Neural cell (in vitro differentiated cells): ENCODE measurements around the gene TSPAN4. TPM values are rescaled to one million over a fixed set of nuclear protein-coding genes. Genes with fewer than 3 reads are reported as not detected.

Experiments
- H2AFZ ChIP-seq: fragments of 200-600, 300-800 bp; sonication (generic), shearing (Covaris generic); 2 replicates; pipeline ENCODE4 v1.6.0; 2014; ENCODE audit warnings: low read depth, mild to moderate bottlenecking, antibody characterized with exemption, low read length, moderate library complexity
- H3F3A ChIP-seq: fragments of 200-600 bp; shearing (Covaris generic); 2 replicates; pipeline ENCODE4 v1.6.1; 2016; ENCODE audit warnings: mild to moderate bottlenecking, moderate library complexity, mixed read lengths, antibody characterized with exemption, low read length; ENCODE audit not compliant: insufficient read depth, poor library complexity, severe bottlenecking
- H3K27ac ChIP-seq: fragments of 200-600, 300-800 bp; sonication (generic), shearing (Covaris generic); 2 replicates; pipeline ENCODE4 v1.5.1; 2014; ENCODE audit warnings: mild to moderate bottlenecking, low read length, moderate library complexity
- H3K27me3 ChIP-seq: fragments of 300-800, 200-600 bp; sonication (generic), shearing (Covaris generic); 2 replicates; pipeline ENCODE4 v1.6.0; 2014; ENCODE audit warnings: mild to moderate bottlenecking, low read depth, low read length, moderate library complexity; ENCODE audit not compliant: insufficient read depth
- H3K36me3 ChIP-seq: fragments of 300-800, 200-600 bp; sonication (generic), shearing (Covaris generic); 2 replicates; pipeline ENCODE4 v1.5.1; 2014; ENCODE audit warnings: mild to moderate bottlenecking, antibody characterized with exemption, low read length, moderate library complexity; ENCODE audit not compliant: insufficient read depth
- H3K4me2 ChIP-seq: fragments of 300-800, 200-600 bp; sonication (generic), shearing (Covaris generic); 2 replicates; pipeline ENCODE4 v1.6.0; 2014; ENCODE audit warnings: mild to moderate bottlenecking, low read length
- H3K4me3 ChIP-seq: fragments of 300-800, 200-600 bp; sonication (generic), shearing (Covaris generic); 2 replicates; pipeline ENCODE4 v1.5.1; 2014; ENCODE audit warnings: mild to moderate bottlenecking, low read length, moderate library complexity
- H3K79me2 ChIP-seq: fragments of 200-600 bp; shearing (Covaris generic); replicated peaks from 2 replicates; pipeline ENCODE4 v1.6.0; 2014; ENCODE audit warnings: mild to moderate bottlenecking, low read length, moderate library complexity; ENCODE audit not compliant: insufficient read depth
- H3K9ac ChIP-seq: fragments of 300-800, 200-600 bp; sonication (generic), shearing (Covaris generic); 2 replicates; pipeline ENCODE4 v1.6.1; 2016; ENCODE audit warnings: mild to moderate bottlenecking, low read length, mixed read lengths
- H3K9me2 ChIP-seq: fragments of 200-600 bp; shearing (Covaris generic); 2 replicates; pipeline ENCODE4 v1.6.1; 2016; ENCODE audit warnings: mild to moderate bottlenecking, low read length, mixed read lengths; ENCODE audit not compliant: insufficient read depth
- H3K9me3 ChIP-seq: fragments of 200-600, 300-800 bp; sonication (generic), shearing (Covaris generic); 2 replicates; pipeline ENCODE4 v1.6.1; 2016; ENCODE audit warnings: mild to moderate bottlenecking, mixed run types, low read length, moderate library complexity, mixed read lengths
- H4K20me1 ChIP-seq: fragments of 200-600 bp; shearing (Covaris generic); 2 replicates; pipeline ENCODE4 v1.6.1; 2016; ENCODE audit warnings: mild to moderate bottlenecking, mixed run types; ENCODE audit not compliant: insufficient read depth
- CTCF ChIP-seq: fragments of 450-650 bp; IDR thresholded peaks from 2 replicates; pipeline ENCODE4 v1.5.1; 2014; ENCODE audit warnings: antibody characterized with exemption, mild to moderate bottlenecking, moderate library complexity; ENCODE audit not compliant: poor library complexity, severe bottlenecking
- EP300 ChIP-seq: fragments of 450-650 bp; conservative IDR thresholded peaks from 2 replicates; pipeline ENCODE4 v1.6.1; 2014; ENCODE audit warnings: antibody characterized with exemption, mild to moderate bottlenecking, moderate library complexity; ENCODE audit not compliant: poor library complexity, severe bottlenecking
- EZH2 ChIP-seq: fragments of 200-600, 300-800 bp; shearing (Covaris generic), sonication (generic); IDR thresholded peaks from 2 replicates; pipeline ENCODE4 v1.6.1; 2014; ENCODE audit warnings: antibody characterized with exemption, low read length, borderline replicate concordance, mild to moderate bottlenecking; ENCODE audit not compliant: insufficient read depth, poor library complexity, severe bottlenecking
- MXI1 ChIP-seq: fragments of 450-650 bp; conservative IDR thresholded peaks from 2 replicates; pipeline ENCODE4 v1.6.1; 2014; ENCODE audit warnings: antibody characterized with exemption, mild to moderate bottlenecking; ENCODE audit not compliant: poor library complexity, severe bottlenecking
- POLR2AphosphoS5 ChIP-seq: IDR thresholded peaks from 2 replicates; pipeline ENCODE4 v1.6.1; 2012
- RAD21 ChIP-seq: fragments of 450-650 bp; conservative IDR thresholded peaks from 2 replicates; pipeline ENCODE4 v1.6.1; 2014; ENCODE audit warnings: antibody characterized with exemption, mild to moderate bottlenecking, moderate library complexity
- SMC3 ChIP-seq: fragments of 450-650 bp; conservative IDR thresholded peaks from 2 replicates; pipeline ENCODE4 v1.6.1; 2014; ENCODE audit warnings: antibody characterized with exemption, mild to moderate bottlenecking, moderate library complexity; ENCODE audit not compliant: poor library complexity
- TAF1 ChIP-seq: IDR thresholded peaks from 2 replicates; pipeline ENCODE4 v1.6.1; 2012; ENCODE audit warnings: low read depth
- polyA plus RNA-seq: library from polyadenylated mRNA; depleted of rRNA; stranded (reverse); fragments of >200 nt; gene quantifications from 2 replicates; pipeline ENCODE4 v1.2.3, GENCODE V29; 2014
- TF ChIP-seq, protein P1 (sequence below): IDR thresholded peaks from 2 replicates; pipeline ENCODE4 v1.6.1; 2012; ENCODE audit warnings: borderline replicate concordance

TSPAN4 gene
- polyA plus RNA-seq, 1 donor from 2014 or later, result 68.1 TPM

GRCh38 chr11:854601-855329 lies 12.1 kb downstream of the TSPAN4 start:
- Histone ChIP-seq H3K9me2 (no peaks in the 10 kb centered on the region), H3K27me3 (peaks cover 5% of the 10 kb centered on the region), H3K36me3 (no peaks in the 10 kb centered on the region), H2AFZ (no peak overlapping the region), H3K4me3 (no peak overlapping the region), H4K20me1 (no peaks in the 10 kb centered on the region), H3K27ac (no peak overlapping the region), H3K4me2 (no peak overlapping the region), H3K79me2 (no peaks in the 10 kb centered on the region), H3K9ac (peak overlapping the region; percentile 53), H3K9me3 (no peaks in the 10 kb centered on the region), H3F3A (no peaks in the 10 kb centered on the region)
- TF ChIP-seq, protein P1, sequence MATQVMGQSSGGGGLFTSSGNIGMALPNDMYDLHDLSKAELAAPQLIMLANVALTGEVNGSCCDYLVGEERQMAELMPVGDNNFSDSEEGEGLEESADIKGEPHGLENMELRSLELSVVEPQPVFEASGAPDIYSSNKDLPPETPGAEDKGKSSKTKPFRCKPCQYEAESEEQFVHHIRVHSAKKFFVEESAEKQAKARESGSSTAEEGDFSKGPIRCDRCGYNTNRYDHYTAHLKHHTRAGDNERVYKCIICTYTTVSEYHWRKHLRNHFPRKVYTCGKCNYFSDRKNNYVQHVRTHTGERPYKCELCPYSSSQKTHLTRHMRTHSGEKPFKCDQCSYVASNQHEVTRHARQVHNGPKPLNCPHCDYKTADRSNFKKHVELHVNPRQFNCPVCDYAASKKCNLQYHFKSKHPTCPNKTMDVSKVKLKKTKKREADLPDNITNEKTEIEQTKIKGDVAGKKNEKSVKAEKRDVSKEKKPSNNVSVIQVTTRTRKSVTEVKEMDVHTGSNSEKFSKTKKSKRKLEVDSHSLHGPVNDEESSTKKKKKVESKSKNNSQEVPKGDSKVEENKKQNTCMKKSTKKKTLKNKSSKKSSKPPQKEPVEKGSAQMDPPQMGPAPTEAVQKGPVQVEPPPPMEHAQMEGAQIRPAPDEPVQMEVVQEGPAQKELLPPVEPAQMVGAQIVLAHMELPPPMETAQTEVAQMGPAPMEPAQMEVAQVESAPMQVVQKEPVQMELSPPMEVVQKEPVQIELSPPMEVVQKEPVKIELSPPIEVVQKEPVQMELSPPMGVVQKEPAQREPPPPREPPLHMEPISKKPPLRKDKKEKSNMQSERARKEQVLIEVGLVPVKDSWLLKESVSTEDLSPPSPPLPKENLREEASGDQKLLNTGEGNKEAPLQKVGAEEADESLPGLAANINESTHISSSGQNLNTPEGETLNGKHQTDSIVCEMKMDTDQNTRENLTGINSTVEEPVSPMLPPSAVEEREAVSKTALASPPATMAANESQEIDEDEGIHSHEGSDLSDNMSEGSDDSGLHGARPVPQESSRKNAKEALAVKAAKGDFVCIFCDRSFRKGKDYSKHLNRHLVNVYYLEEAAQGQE, result no peak
- TF ChIP-seq RAD21, result no peak

DNA sequence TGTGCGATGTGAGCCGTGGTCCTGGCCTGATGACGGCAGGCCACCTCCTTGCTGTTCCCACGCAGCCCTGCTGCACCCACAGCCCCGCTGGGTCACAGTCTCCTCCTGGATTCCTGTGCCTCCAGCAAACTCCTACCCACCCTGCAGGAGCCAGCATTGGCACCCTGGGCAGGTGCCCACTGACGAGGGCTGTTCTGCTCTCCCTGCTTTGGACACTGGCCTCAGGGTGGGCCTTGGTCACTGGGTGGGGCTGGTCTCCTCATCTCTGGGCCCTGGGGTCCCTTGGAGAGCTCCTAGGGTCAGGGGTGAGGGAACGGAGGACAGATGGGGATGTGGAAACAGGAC lies 12.7 kb downstream of the TSPAN4 start:
- Histone ChIP-seq H3K4me3 (no peak overlapping the region), H4K20me1 (no peaks in the 10 kb centered on the region), H3K36me3 (no peaks in the 10 kb centered on the region), H3K9me3 (no peaks in the 10 kb centered on the region), H3K27me3 (peaks cover 5% of the 10 kb centered on the region), H3K9me2 (no peaks in the 10 kb centered on the region), H3K27ac (no peak overlapping the region), H3F3A (no peaks in the 10 kb centered on the region), H3K79me2 (no peaks in the 10 kb centered on the region), H3K4me2 (no peak overlapping the region), H2AFZ (no peak overlapping the region), H3K9ac (peak overlapping the region; percentile 53)
- TF ChIP-seq MXI1 (no peak), SMC3 (no peak), TAF1 (no peak)

DNA sequence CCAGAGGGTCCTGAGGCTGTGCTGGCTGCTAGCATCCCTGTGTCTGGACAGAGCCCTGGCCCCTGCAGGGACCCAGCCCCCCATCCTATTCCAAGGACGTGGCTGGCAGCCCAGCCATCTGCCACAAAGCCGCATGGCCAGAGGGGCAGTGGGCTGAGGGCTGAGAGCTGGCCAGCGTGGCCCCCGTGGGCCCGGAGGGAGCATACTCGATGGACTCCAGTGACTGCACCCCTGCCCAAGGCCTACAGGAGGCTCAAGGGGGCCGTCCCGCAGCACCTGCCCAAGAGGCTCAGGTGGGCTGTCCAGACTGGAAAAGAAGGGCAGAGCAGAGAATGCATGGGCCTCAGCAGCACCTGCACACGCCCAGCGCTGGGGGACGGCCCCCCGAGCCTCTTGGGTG lies 13.1 kb downstream of the TSPAN4 start:
- Histone ChIP-seq H3K4me3 (peak overlapping the region; percentile 30), H3K27ac (no peak overlapping the region), H3K27me3 (peaks cover under 1% of the 10 kb centered on the region), H3K79me2 (no peaks in the 10 kb centered on the region), H3K9me3 (no peaks in the 10 kb centered on the region), H3K9ac (no peak overlapping the region), H4K20me1 (no peaks in the 10 kb centered on the region), H3K9me2 (no peaks in the 10 kb centered on the region), H3K36me3 (no peaks in the 10 kb centered on the region), H3K4me2 (no peak overlapping the region), H3F3A (no peaks in the 10 kb centered on the region), H2AFZ (no peak overlapping the region)
- no peak for TF ChIP-seq TAF1
- TF ChIP-seq MXI1, result no peak
- TF ChIP-seq POLR2AphosphoS5, result no peak
- TF ChIP-seq, protein P1, result no peak
- no peak for TF ChIP-seq SMC3
- TF ChIP-seq EZH2, result no peak
- no peak for TF ChIP-seq RAD21
- no peak for TF ChIP-seq CTCF
- TF ChIP-seq EP300, result no peak
